Thyroid gland (tissue), 4 donors: Measurements from ENCODE around the gene TLDC2.

Experiments used
- CTCF ChIP-seq, 6 experiments: fragments of 200-600 bp in 3 of 6; fragments of 450-650 bp in 3 of 6; sonication (generic) in 3 of 6; IDR thresholded peaks; one replicate each; pipeline ENCODE4 v1.5.1; 2016 to 2019; ENCODE audit warnings: antibody characterized with exemption in 6 of 6, mild to moderate bottlenecking in 2 of 6, inconsistent platforms in 1 of 6, moderate library complexity in 1 of 6
- POLR2A ChIP-seq, 2 donors: fragments of 450-650 bp; IDR thresholded peaks; one replicate each; pipeline ENCODE4 v1.6.1; 2017; ENCODE audit warnings: antibody characterized with exemption in 2 of 2, mild to moderate bottlenecking in 2 of 2, moderate library complexity in 1 of 2

- TF ChIP-seq CTCF (IDR thresholded peaks at IDR 0.05) (no peak), POLR2A (IDR thresholded peaks at IDR 0.05) (no peak)
Observed at GRCh38 chr20:36851490-36851889, 24.4 kb upstream of the TLDC2 start.
